NCI-H1694 (cell line): ENCODE measurements around the gene SLC2A3.
"Not testable (repeated sequence)": the region's sequence is repeated elsewhere in the genome, so short reads cannot be mapped to it uniquely, and the experiment has no call there.

Experiments used
- DNase-seq: peaks from one replicate; lab custom pipeline; 2025; lab: John Stamatoyannopoulos, UW

The SLC2A3 gene

GRCh38 chr12:7935590-7936581 lies at the start of gene SLC2A3:
Gene SLC2A3, minus strand, starts transcription at chr12:7936187. Its CDS starts 153 bp downstream, at chr12:7936034.
- DNase-seq = no peak

- DNase-seq = no peak
Observed at GRCh38 chr12:7984900-7985299, 48.9 kb upstream of the SLC2A3 start.

GRCh38 chr12:7983460-7983859 lies 47.5 kb upstream of the SLC2A3 start:
- DNase-seq = not testable (repeated sequence)

- not testable (repeated sequence) for DNase-seq
Observed at GRCh38 chr12:7983019-7983418, 47.0 kb upstream of the SLC2A3 start.

GRCh38 chr12:7982332-7982735 lies 46.3 kb upstream of the SLC2A3 start:
- not testable (repeated sequence) for DNase-seq

GRCh38 chr12:7981446-7981845 lies 45.5 kb upstream of the SLC2A3 start:
- no peak for DNase-seq

GRCh38 chr12:7977351-7978124 lies 41.6 kb upstream of the SLC2A3 start:
- not testable (repeated sequence) for DNase-seq

- DNase-seq = no peak
Observed at GRCh38 chr12:7973457-7973825, 37.5 kb upstream of the SLC2A3 start.

GRCh38 chr12:7972734-7973456 lies 36.9 kb upstream of the SLC2A3 start:
- no peak for DNase-seq

GRCh38 chr12:7972269-7972668 lies 36.3 kb upstream of the SLC2A3 start:
- DNase-seq = not testable (repeated sequence)

GRCh38 chr12:7971765-7972164 lies 35.8 kb upstream of the SLC2A3 start:
- not testable (repeated sequence) for DNase-seq

- DNase-seq = no peak
Observed at GRCh38 chr12:7970475-7971252, 34.7 kb upstream of the SLC2A3 start.

GRCh38 chr12:7966563-7966962 lies 30.6 kb upstream of the SLC2A3 start:
- no peak for DNase-seq

GRCh38 chr12:7964669-7965068 lies 28.7 kb upstream of the SLC2A3 start:
- not testable (repeated sequence) for DNase-seq

GRCh38 chr12:7961395-7962178 lies 25.6 kb upstream of the SLC2A3 start:
- no peak for DNase-seq

GRCh38 chr12:7959701-7960121 lies 23.7 kb upstream of the SLC2A3 start:
- no peak for DNase-seq

GRCh38 chr12:7959278-7959677 lies 23.3 kb upstream of the SLC2A3 start:
- DNase-seq = no peak

- not testable (repeated sequence) for DNase-seq
Observed at GRCh38 chr12:7954877-7955276, 18.9 kb upstream of the SLC2A3 start.

GRCh38 chr12:7954418-7954817 lies 18.4 kb upstream of the SLC2A3 start:
- DNase-seq = not testable (repeated sequence)

- DNase-seq = not testable (repeated sequence)
Observed at GRCh38 chr12:7953912-7954311, 17.9 kb upstream of the SLC2A3 start.
